IMR-90 (cell line): ENCODE measurements around the gene ASCL5. TPM values are rescaled to one million over a fixed set of nuclear protein-coding genes. Genes with fewer than 3 reads are reported as not detected.

Experiments
- ATAC-seq: fragments of 200-7000 bp; cut with Tn5 transposase; 2 replicates; pipeline ENCODE4 v1.9.1; 2020; ENCODE audit warnings: low read depth, mild to moderate bottlenecking, moderate library complexity
- BruUV-seq: library from RNA; stranded (reverse); fragments of 400-500 nt; replicated peaks from 2 replicates; lab custom pipeline; 2021; lab: Mats Ljungman, UMichigan
- CTCF ChIA-PET: fragments of 300-600 bp; formaldehyde crosslinking; extraction: SDS; loops from one replicate; lab custom pipeline; 2021; ENCODE audit warnings: antibody characterized with exemption; lab: Yijun Ruan, JAX
- POLR2A ChIA-PET: fragments of 300-600 bp; sonication (Branson Sonifier 250); formaldehyde crosslinking; loops from one replicate; lab custom pipeline; 2022; ENCODE audit warnings: antibody characterized with exemption; ENCODE audit not compliant: unreplicated experiment; lab: Charles Lee
- DNase-seq: peaks from one replicate; pipeline ENCODE4 v3.0.0; 2013
- H2AFZ ChIP-seq: replicated peaks from 2 replicates; pipeline ENCODE3; 2013; ENCODE audit warnings: low read length, mild to moderate bottlenecking; ENCODE audit not compliant: poor library complexity
- H2AK5ac ChIP-seq: 2 replicates; pipeline ENCODE4 v1.6.1; 2013; ENCODE audit warnings: low read depth, low read length, inconsistent platforms
- H2AK9ac ChIP-seq: replicated peaks from 2 replicates; pipeline ENCODE3; 2013; ENCODE audit warnings: mild to moderate bottlenecking, low read depth, low read length, moderate library complexity; ENCODE audit not compliant: poor library complexity
- H2BK120ac ChIP-seq: 2 replicates; pipeline ENCODE4 v1.6.1; 2013; ENCODE audit warnings: low read depth, low read length, inconsistent platforms
- H2BK15ac ChIP-seq: 3 replicates; pipeline ENCODE4 v1.6.1; 2013; ENCODE audit warnings: low read depth, low read length, inconsistent platforms
- H2BK20ac ChIP-seq: 2 replicates; pipeline ENCODE4 v1.6.1; 2013; ENCODE audit warnings: low read depth, mild to moderate bottlenecking, inconsistent platforms, low read length, moderate library complexity
- H2BK5ac ChIP-seq: 2 replicates; pipeline ENCODE4 v1.6.1; 2013; ENCODE audit warnings: mild to moderate bottlenecking, low read depth, low read length, inconsistent platforms; ENCODE audit not compliant: poor library complexity, severe bottlenecking
- H3K14ac ChIP-seq: replicated peaks from 2 replicates; pipeline ENCODE4 v1.6.1; 2013; ENCODE audit warnings: low read depth, low read length, inconsistent platforms
- H3K18ac ChIP-seq: 2 replicates; pipeline ENCODE4 v1.6.1; 2013; ENCODE audit warnings: low read depth, low read length, control low read depth
- H3K23ac ChIP-seq: 2 replicates; pipeline ENCODE4 v1.6.1; 2013; ENCODE audit warnings: low read depth, low read length, inconsistent platforms
- H3K27ac ChIP-seq: 2 replicates; pipeline ENCODE4 v1.5.1; 2013; ENCODE audit warnings: mild to moderate bottlenecking, control low read depth, low read length; ENCODE audit not compliant: insufficient read depth
- H3K27me3 ChIP-seq: 2 replicates; pipeline ENCODE4 v1.6.1; 2013; ENCODE audit warnings: low read length; ENCODE audit not compliant: control insufficient read depth, insufficient read depth
- H3K36me3 ChIP-seq: 2 replicates; pipeline ENCODE4 v1.6.1; 2013; ENCODE audit warnings: low read length, mixed read lengths; ENCODE audit not compliant: control insufficient read depth, insufficient read depth
- H3K4ac ChIP-seq: 2 replicates; pipeline ENCODE4 v1.6.1; 2013; ENCODE audit warnings: low read depth, low read length, inconsistent platforms
- H3K4me1 ChIP-seq: 2 replicates; pipeline ENCODE4 v1.6.1; 2013; ENCODE audit warnings: low read length, mixed read lengths; ENCODE audit not compliant: control insufficient read depth, insufficient read depth
- H3K4me2 ChIP-seq: 2 replicates; pipeline ENCODE4 v1.6.1; 2013; ENCODE audit warnings: low read depth, mild to moderate bottlenecking, control low read depth, low read length, moderate library complexity
- H3K4me3 ChIP-seq: 2 replicates; pipeline ENCODE4 v1.5.1; 2013; ENCODE audit warnings: low read depth, mild to moderate bottlenecking, control low read depth, low read length, moderate library complexity; ENCODE audit not compliant: insufficient read depth
- H3K56ac ChIP-seq: 2 replicates; pipeline ENCODE4 v1.6.1; 2013; ENCODE audit warnings: low read length, inconsistent platforms; ENCODE audit not compliant: insufficient read depth; ENCODE audit errors: extremely low read depth
- H3K79me1 ChIP-seq, 2 experiments: 2 replicates each; pipeline ENCODE4 v1.6.1; 2013; ENCODE audit warnings: low read length in 2 of 2, inconsistent platforms in 1 of 2, low read depth in 1 of 2
- H3K9ac ChIP-seq: 2 replicates; pipeline ENCODE4 v1.6.1; 2013; ENCODE audit warnings: low read depth, low read length, control low read depth
- H3K9me1 ChIP-seq: 2 replicates; pipeline ENCODE4 v1.6.1; 2013; ENCODE audit warnings: low read length, inconsistent platforms; ENCODE audit not compliant: insufficient read depth
- H3K9me3 ChIP-seq: 2 replicates; pipeline ENCODE4 v1.6.1; 2013; ENCODE audit warnings: low read length; ENCODE audit not compliant: control insufficient read depth, insufficient read depth
- H4K20me1 ChIP-seq: 2 replicates; pipeline ENCODE4 v1.6.1; 2013; ENCODE audit warnings: low read length, inconsistent platforms; ENCODE audit not compliant: insufficient read depth
- H4K5ac ChIP-seq: 2 replicates; pipeline ENCODE4 v1.6.1; 2013; ENCODE audit warnings: mild to moderate bottlenecking, low read depth, low read length, control low read depth
- H4K8ac ChIP-seq, 2 experiments: 2 replicates each; pipeline ENCODE4 v1.6.1; 2013; ENCODE audit warnings: low read depth in 2 of 2, low read length in 2 of 2, control low read depth in 1 of 2, inconsistent platforms in 1 of 2
- H4K91ac ChIP-seq: 2 replicates; pipeline ENCODE4 v1.6.1; 2013; ENCODE audit warnings: low read depth, low read length, inconsistent platforms; ENCODE audit not compliant: insufficient read depth
- BHLHE40 ChIP-seq: fragments of 150-350 bp; IDR thresholded peaks from 2 replicates; pipeline ENCODE4 v1.6.1; 2016; ENCODE audit warnings: mild to moderate bottlenecking, low read depth, low read length
- CEBPB ChIP-seq: IDR thresholded peaks from 2 replicates; pipeline ENCODE4 v1.6.1; 2012; ENCODE audit warnings: low read depth, low read length, improper control_type of control experiment
- CHD1 ChIP-seq: IDR thresholded peaks from 2 replicates; pipeline ENCODE4 v1.6.1; 2012; ENCODE audit warnings: low read depth, low read length, improper control_type of control experiment
- CTCF ChIP-seq: conservative IDR thresholded peaks from 2 replicates; pipeline ENCODE4 v1.5.1; 2012; ENCODE audit warnings: mild to moderate bottlenecking, low read depth, low read length, improper control_type of control experiment
- FOS ChIP-seq: fragments of 150-350 bp; IDR thresholded peaks from 2 replicates; pipeline ENCODE4 v1.6.1; 2016; ENCODE audit warnings: low read depth, low read length
- MAFK ChIP-seq: IDR thresholded peaks from 2 replicates; pipeline ENCODE4 v1.6.1; 2012; ENCODE audit warnings: low read depth, low read length, improper control_type of control experiment
- MXI1 ChIP-seq: IDR thresholded peaks from 2 replicates; pipeline ENCODE4 v1.6.1; 2012; ENCODE audit warnings: low read depth, mild to moderate bottlenecking, low read length, moderate library complexity, borderline replicate concordance
- POLR2A ChIP-seq: IDR thresholded peaks from 2 replicates; pipeline ENCODE4 v1.6.1; 2012; ENCODE audit warnings: mild to moderate bottlenecking, low read depth, low read length
- RAD21 ChIP-seq: IDR thresholded peaks from 2 replicates; pipeline ENCODE4 v1.6.1; 2012; ENCODE audit warnings: low read length, improper control_type of control experiment
- RFX5 ChIP-seq: IDR thresholded peaks from 2 replicates; pipeline ENCODE4 v1.8.0; 2012; ENCODE audit warnings: low read depth, mild to moderate bottlenecking, low read length, moderate library complexity
- SMC3 ChIP-seq: fragments of 150-350 bp; IDR thresholded peaks from 2 replicates; pipeline ENCODE4 v1.6.1; 2016; ENCODE audit warnings: low read depth, mild to moderate bottlenecking, antibody characterized with exemption, low read length, moderate library complexity
- USF2 ChIP-seq: fragments of 150-350 bp; IDR thresholded peaks from 2 replicates; pipeline ENCODE4 v1.6.1; 2017; ENCODE audit warnings: mild to moderate bottlenecking, antibody characterized with exemption, low read length, low read depth
- WGBS, 2 experiments: methylation state at CpG; one replicate each; pipeline versions ENCODE4 v1.1.5 to v1.1.7; 2013; ENCODE audit warnings: missing lambda C conversion rate in 2 of 2; ENCODE audit not compliant: insufficient read length in 1 of 2; ENCODE audit errors: extremely low coverage in 2 of 2; 5-methylcytosine and 5-hydroxymethylcytosine counted together
- dilution Hi-C: fragments of 300-500 bp; cut with HindIII; formaldehyde crosslinking; loops from one replicate; pipeline ENCODE4 v1.14.3; 2018; ENCODE audit warnings: low sequenced_read_pairs; ENCODE audit not compliant: unreplicated experiment
- in situ Hi-C: fragments of 300-500 bp; cut with MboI; formaldehyde crosslinking; loops from 3 replicates; pipeline ENCODE4 v1.14.3; 2019; ENCODE audit warnings: low sequenced_read_pairs, inconsistent platforms, mixed read lengths
- intact Hi-C: fragments of 100-400 bp; cut with micrococcal nuclease; formaldehyde crosslinking; loops from 2 replicates; pipeline ENCODE4 v1.10.0; 2022
- polyA plus RNA-seq, 3 experiments: library from polyadenylated mRNA; depleted of rRNA; stranded (reverse); fragments of >200 nt; gene quantifications; 2 replicates each; pipeline ENCODE4 v1.2.3, GENCODE V29; 2012; ENCODE audit warnings: low replicate concordance in 1 of 3
- total RNA-seq: library from RNA; depleted of rRNA; stranded (reverse); fragments of >200 nt; gene quantifications from 2 replicates; pipeline ENCODE4 v1.2.3, GENCODE V29; 2012

ASCL5 gene
- total and polyA plus RNA-seq, 2 of the 4 experiments (the other 2 are of a cell fraction) = not detected

GRCh38 chr1:201123866-201124265 lies 3.1 kb downstream of the ASCL5 start:
- no peak overlapping the region for H3K4me2 ChIP-seq
- H2BK20ac ChIP-seq = no peak overlapping the region
- no peak overlapping the region for H3K4ac ChIP-seq
- H2AK9ac ChIP-seq = no peak overlapping the region
- no peak overlapping the region for H3K14ac ChIP-seq
- H2BK5ac ChIP-seq = no peak overlapping the region
- CTCF ChIA-PET = no interaction called here
- H3K9ac ChIP-seq = no peak overlapping the region
- dilution Hi-C loops = no loop called here
- H2BK15ac ChIP-seq = no peak overlapping the region
- intact Hi-C loops = no loop called here
- ATAC-seq = no peak
- H3K4me3 ChIP-seq = no peak overlapping the region
- no peak overlapping the region for H2BK120ac ChIP-seq
- H4K20me1 ChIP-seq = no peaks in the 10 kb centered on the region
- whole genome bisulfite sequencing, 2 experiments = no CpG with 5 or more reads among the region's 1 CpG
- H3K79me1 ChIP-seq = no peaks in the 10 kb centered on the region
- peaks cover 62% of the 10 kb centered on the region for H3K27me3 ChIP-seq
- DNase-seq = no peak
- H3K56ac ChIP-seq = no peak overlapping the region
- no peaks in the 10 kb centered on the region for H3K9me3 ChIP-seq
- H2AFZ ChIP-seq = no peak overlapping the region
- in situ Hi-C loops = no loop called here
- H3K27ac ChIP-seq = no peak overlapping the region
- no peak overlapping the region for H3K18ac ChIP-seq
- no peak overlapping the region for H4K8ac ChIP-seq
- no peak for TF ChIP-seq RFX5
- TF ChIP-seq FOS = no peak
- no peak for TF ChIP-seq MAFK
- no peak for TF ChIP-seq CEBPB
- no peak for TF ChIP-seq BHLHE40
- no peak for TF ChIP-seq CTCF
- no peak for TF ChIP-seq RAD21
- TF ChIP-seq CHD1 = no peak
- no peak for TF ChIP-seq USF2
- no peak for TF ChIP-seq SMC3
- TF ChIP-seq MXI1 = no peak
- no peak for TF ChIP-seq POLR2A
- peaks cover 2% of the 10 kb centered on the region; the same call in 1 of the 2 replicates for H3K4me1 ChIP-seq
- no peaks in the 10 kb centered on the region for H3K36me3 ChIP-seq
- no peak overlapping the region for H3K23ac ChIP-seq
- H2AK5ac ChIP-seq = no peak overlapping the region
- POLR2A ChIA-PET = interaction anchor here (0.6 kb wide), 1 partner anchor 1112 kb away, joined by 3 read pairs; no protein-coding TSS in a partner anchor
- BruUV-seq = no TSS peak
- no peak overlapping the region for H4K91ac ChIP-seq
- no peak overlapping the region for H4K5ac ChIP-seq
- 0 out of 2 replicates have a peak, but pooled peaks cover 2% of the 10 kb centered on the region for H3K9me1 ChIP-seq
